Ecto neural progenitor cell (in vitro differentiated cells): ENCODE measurements around the gene CCND2.

Experiments used
- DNase-seq: peaks from one replicate; pipeline ENCODE4 v3.0.0-alpha.2; 2018; ENCODE audit warnings: low spot score

Gene CCND2

GRCh38 chr12:4256043-4256826, 17.3 kb upstream of the CCND2 start:
- DNase-seq = peak; percentile 32

DNA sequence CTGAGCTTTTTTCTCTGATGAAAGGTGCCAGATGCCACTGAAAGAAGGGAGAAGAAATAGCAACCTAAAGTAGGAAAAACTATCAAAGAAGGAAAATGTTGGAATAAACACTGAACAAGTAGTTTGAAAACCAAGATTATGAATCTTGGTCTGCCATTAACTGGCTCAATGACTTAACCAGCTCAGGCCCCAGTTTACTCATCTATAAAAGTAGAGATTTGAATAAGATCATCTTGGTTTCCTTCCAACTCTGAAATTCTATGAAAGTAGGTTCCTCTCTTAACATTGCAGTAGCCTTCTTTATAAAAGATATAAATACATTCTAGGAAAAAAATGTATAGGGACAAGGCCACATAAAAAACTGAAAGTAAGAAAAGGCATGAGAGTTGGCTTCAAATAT, 16.1 kb upstream of the CCND2 start:
- DNase-seq = no peak

DNA sequence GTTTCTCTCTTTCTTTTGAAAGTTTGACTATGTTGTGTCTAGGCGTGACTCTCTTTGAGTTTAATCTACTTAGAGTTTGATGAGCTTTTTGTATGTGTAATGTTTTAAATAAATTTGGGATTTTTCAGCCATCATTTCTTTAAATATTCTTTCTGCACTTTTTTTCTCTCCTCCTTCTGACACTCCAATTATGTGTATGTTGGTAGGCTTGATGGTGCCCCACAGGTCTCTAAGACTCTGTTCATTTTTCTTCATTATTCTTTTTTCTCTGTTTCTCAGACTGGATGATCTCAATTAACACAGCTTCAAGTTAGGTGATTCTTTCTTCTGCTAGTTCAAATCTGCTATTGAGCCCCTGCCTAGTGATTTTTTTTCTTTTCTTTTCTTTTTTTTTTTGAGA, 14.5 kb upstream of the CCND2 start:
- DNase-seq = no peak

DNA sequence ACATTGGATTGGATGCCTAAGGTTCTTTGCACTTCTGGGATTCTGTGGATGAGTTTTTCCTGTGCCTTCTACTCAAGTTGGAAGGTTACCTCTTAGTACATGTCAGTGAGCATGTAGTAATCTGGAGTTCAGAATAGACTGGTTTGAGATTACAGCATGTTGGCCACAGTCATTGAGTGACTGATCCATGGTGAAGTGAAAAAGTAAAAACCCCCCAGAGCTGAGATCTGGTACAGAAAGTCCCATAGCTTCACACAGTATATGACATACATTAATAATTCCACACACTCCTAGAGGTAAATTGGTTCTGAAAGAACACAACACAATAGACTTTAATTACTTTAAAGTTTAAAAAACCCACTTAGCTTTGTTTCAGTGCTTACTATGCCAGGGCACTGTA, 11.9 kb upstream of the CCND2 start:
- no peak for DNase-seq

- no peak for DNase-seq
Measured at GRCh38 chr12:4265280-4265679, 8.3 kb upstream of the CCND2 start.

GRCh38 chr12:4266990-4267389, 6.6 kb upstream of the CCND2 start:
- no peak for DNase-seq

GRCh38 chr12:4267704-4268328, 5.7 kb upstream of the CCND2 start:
- no peak for DNase-seq

DNA sequence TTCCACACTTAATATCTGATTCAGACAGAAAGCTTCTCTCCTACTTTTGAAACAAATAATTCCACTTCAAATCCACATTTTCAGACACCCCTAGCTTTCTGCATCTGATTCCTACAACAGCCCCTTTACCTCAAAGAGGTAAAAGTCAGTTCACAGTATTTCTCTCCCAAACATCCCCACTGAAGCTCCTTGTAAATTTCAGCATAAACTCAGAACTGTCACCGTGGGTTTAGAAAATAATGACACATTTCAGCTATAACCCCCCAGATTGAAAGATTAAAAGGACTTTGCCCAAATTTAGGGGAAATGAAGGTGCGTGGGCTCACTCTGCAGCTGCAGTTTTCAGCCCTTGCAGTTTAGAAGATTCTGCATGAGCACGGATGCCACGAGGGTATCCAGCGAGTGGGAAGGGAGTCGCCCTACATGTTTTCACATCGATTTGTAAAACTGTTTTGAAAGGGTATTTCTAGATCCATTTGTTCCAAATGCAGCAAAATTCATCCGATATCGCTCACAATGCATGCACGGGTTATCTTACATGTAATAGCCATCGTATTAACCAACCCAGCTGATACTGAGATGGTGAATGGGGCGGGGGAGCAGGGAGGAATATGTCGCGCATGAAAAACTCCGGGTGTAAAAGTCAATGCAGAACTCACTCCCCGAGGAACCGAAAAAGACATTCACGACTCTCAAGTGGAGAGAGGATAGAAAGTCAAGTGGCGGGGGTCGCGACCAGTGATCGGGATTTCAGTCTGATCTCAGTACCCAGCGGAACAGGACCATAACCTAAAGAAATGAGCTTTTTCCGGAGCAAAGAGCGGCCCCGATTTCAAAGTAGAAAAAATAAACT, 5.0 kb upstream of the CCND2 start:
- DNase-seq = peak; percentile 65

DNA sequence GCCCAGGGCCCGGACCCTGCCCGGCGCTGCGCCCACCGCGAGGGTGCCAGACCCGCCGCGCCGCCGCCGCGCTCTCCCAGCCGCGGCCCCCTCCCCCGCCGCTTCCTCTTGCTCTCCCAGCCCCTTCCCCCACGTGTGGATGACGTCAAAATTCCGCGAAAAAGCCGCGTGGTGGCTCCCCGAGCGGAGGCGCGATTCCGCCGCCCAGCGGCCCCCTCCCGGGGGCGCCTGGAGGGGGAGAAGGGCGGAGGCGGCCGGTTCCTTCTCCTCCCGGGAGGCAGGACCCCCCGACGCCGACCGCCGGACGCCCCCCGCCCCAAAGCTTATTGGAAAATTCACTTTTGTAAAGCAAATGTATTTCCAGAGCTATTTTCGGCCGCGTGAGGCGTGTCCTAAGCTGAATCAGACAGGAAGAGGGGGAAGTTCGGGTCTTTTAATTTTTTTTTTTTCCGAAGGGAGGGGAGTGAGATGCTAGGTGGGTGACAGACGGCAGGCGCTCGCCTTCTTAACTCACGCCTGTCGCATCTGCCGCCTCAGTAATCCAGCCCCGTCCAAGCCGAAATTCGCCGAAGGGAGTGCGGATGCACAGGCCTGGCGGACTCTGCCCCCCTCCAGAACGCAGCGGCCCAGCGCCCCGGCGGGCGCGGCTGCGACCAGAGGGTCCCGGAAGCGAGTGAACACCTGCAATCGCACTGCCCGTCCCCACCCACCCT, 4.1 kb upstream of the CCND2 start:
- peak; percentile 88 for DNase-seq

GRCh38 chr12:4270016-4270830, 3.3 kb upstream of the CCND2 start:
- peak; percentile 71 for DNase-seq

DNA sequence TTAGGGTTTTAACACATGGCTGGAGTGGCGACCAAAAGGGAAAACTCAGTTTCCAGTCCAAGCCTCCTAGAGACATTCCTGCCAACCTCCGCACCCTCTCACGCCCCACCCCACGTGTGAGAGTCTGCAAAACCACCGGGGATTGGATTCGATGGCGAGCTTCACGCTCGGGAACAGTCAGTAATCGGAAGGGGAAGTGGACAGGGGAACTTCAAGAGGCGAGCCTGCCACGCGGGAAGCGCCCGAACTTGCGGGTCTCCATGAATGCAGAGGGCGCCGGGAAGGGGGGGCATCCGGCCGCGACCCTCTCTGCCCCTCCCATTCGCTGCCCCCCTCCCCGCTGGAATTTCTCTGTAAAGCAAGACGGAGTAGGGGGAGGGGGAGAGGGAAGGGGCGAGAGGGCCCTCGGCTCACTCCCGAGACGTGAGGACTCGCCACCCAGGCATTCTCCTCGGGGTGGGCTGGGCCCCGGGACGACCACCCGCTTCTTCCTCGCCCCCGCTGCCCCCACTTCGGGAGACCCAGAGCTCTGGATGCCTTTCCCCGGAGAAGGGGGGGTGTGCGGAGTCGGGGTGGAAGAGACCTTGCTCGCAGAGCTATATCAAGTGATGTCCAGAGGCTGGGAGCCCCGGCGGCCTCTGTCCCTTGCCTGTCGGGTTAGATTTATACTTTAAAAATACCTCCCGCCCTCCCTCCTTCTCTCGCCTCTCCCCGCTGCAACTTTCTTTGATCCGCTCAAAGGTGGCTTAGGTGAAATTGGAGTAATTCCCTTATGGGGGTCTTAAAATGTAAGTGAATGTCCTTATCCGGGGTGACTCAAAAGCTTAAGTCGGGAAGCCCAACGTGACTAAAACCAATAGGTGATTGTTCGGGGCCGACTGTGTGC, 2.5 kb upstream of the CCND2 start:
- DNase-seq = peak; percentile 85

DNA sequence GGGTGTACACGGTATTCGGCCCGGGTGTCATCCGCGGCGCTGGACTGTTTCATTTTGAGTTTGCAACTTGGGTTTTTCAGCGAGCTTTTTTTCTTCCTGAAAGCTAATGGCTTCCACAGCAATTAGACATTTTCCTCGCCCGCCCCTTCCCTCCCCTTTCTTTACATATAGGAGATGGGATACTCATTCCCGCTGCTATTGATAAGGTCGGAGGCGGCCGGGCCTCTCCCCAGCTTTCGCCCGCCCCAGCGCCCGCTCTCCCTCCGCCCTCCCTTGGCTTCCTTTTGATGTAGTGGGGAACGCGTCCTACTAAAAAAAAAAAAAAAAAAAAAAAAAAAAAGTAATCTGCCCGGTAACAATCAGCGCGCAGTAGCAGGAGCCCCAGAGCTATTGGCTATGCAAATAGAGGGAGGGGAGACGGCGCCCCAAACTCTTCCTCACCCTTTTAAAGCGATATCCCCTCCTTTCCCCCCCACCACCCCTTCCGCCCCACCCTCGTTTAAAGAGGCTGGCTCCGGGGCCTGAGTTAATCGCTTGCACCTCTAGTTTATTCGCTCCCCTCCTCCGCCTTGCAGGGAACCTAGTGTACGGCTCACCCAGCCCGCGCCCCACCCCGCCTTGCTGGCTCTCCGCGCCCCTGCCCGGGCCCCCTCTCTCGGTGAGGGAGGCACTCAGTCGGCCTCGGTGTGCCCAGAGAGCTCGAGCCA, 1.7 kb upstream of the CCND2 start:
- DNase-seq = no peak

- peak; percentile 91 for DNase-seq
Measured at GRCh38 chr12:4272424-4273272, 914 bp upstream of the CCND2 start.

DNA sequence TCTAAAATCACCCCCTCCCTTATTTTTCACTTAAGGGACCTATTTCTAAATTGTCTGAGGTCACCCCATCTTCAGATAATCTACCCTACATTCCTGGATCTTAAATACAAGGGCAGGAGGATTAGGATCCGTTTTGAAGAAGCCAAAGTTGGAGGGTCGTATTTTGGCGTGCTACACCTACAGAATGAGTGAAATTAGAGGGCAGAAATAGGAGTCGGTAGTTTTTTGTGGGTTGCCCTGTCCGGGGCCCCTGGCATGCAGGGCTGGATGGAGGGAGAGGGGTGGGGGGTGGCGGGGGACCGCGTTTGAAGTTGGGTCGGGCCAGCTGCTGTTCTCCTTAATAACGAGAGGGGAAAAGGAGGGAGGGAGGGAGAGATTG, 300 bp upstream of the CCND2 start:
- DNase-seq = no peak

GRCh38 chr12:4274396-4275015, 944 bp downstream of the CCND2 start:
- peak; percentile 68 for DNase-seq

DNA sequence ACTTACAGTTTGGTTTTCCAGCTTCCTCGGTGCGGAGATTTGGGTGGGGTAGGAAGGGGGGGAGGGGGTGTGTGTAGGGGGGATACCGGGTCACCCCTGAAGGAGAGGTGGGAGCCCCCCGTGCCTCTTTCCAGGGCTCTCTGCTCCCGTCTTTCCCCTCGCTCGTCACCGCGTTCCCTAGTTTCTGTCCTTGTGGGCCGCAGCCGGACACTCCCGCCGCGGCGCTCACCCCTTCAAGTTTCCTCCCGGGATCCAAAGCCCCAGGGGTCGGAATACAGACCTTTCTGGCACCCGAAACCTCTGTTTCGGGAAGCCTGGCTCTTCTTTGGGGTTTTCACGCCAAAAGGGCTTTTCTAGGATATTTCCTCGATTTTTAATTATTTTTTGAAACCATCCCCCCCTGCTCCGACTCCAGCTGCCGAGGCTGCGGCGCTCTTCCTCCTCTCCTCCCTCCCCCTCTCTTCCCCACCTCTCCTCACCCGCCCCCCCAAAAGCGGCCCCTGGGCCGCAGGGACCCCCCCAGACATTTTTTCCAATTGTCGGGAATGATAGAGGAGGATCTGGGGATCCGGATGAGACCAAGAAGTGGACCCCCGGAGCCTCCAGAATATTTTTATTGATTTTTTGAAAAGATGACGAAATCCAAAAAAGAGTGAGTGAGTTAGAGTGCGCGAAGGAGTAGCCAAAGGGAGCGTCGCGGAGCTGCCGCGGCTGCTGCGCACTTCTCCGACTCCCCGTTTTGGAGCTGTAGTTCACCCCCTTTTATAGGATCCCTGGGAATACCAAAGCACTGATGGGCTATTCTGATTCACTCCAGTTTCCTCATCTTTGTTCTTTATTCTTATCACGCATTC, 1.7 kb downstream of the CCND2 start:
- peak; percentile 63 for DNase-seq

DNA sequence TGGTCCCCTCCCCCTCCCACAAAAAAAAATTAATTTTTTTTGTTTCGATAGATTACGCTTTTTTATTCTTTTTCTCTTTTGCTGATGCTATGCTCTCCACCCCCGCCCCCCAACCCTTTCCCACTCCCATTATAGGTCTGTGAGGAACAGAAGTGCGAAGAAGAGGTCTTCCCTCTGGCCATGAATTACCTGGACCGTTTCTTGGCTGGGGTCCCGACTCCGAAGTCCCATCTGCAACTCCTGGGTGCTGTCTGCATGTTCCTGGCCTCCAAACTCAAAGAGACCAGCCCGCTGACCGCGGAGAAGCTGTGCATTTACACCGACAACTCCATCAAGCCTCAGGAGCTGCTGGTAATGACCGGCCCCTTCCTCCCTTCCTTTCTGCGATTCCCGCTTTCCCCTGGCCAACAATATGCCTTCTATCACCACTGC, 2.3 kb downstream of the CCND2 start:
- DNase-seq = peak; percentile 63
